Measurements from ENCODE around the gene NACC2.

DNA sequence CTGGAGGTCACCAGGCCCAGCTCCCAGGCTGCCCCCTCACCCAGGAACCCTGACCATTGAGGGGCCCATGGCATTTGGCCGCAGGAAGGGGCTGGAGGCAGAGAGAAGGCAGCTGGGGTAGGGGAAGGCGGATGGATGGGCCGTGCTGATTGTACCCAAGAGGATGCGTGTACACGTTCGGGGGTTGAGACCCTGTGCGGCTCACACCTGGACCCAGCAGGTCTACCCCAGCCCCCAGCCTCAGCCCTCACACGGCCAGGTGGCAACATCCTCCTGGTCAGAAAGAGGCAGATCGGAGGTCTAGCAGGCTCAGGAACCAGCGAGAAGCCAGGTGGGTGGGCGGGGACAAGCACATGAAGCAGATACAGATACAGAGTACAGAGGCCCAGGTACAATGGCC is 33.7 kb downstream of the NACC2 start:
- no peak for TF ChIP-seq POLR2A (IDR thresholded peaks at IDR 0.05)
- TF ChIP-seq, protein P1, sequence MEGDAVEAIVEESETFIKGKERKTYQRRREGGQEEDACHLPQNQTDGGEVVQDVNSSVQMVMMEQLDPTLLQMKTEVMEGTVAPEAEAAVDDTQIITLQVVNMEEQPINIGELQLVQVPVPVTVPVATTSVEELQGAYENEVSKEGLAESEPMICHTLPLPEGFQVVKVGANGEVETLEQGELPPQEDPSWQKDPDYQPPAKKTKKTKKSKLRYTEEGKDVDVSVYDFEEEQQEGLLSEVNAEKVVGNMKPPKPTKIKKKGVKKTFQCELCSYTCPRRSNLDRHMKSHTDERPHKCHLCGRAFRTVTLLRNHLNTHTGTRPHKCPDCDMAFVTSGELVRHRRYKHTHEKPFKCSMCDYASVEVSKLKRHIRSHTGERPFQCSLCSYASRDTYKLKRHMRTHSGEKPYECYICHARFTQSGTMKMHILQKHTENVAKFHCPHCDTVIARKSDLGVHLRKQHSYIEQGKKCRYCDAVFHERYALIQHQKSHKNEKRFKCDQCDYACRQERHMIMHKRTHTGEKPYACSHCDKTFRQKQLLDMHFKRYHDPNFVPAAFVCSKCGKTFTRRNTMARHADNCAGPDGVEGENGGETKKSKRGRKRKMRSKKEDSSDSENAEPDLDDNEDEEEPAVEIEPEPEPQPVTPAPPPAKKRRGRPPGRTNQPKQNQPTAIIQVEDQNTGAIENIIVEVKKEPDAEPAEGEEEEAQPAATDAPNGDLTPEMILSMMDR (IDR thresholded peaks at IDR 0.05 in 4 of 5, conservative IDR thresholded peaks at IDR 0.05 in 1 of 5): no peak

All from gastrocnemius medialis (tissue), 4 donors.